Left renal cortex interstitium (tissue), 4 donors: ENCODE results near the gene MAML2. TPM values are rescaled to one million over a fixed set of nuclear protein-coding genes. Genes with fewer than 3 reads are reported as not detected.

Experiments used
- DNase-seq, 4 donors: peaks; one replicate each; pipeline ENCODE4 v3.0.0-alpha.2; 2013; ENCODE audit warnings: low read depth in 4 of 4, low spot score in 2 of 4, missing footprints in 1 of 4
- polyA plus RNA-seq, 4 donors: library from polyadenylated mRNA; unstranded; fragments of 120-200 nt; gene quantifications; one replicate each; pipeline ENCODE4 v1.2.1, GENCODE V29; 2013; ENCODE audit not compliant: insufficient read length in 4 of 4

Gene MAML2
- polyA plus RNA-seq, 4 donors = 27.5 to 31.0 (median 29.7) TPM

GRCh38 chr11:96110302-96110701, 232.7 kb downstream of the MAML2 start:
- no peak for DNase-seq

GRCh38 chr11:96109331-96110030, 233.5 kb downstream of the MAML2 start:
- DNase-seq = no peak

- DNase-seq = no peak
Measured at GRCh38 chr11:96107143-96107824, 235.7 kb downstream of the MAML2 start.

- DNase-seq = no peak
Measured at GRCh38 chr11:96106645-96107044, 236.3 kb downstream of the MAML2 start.

- no peak for DNase-seq
Measured at GRCh38 chr11:96105944-96106343, 237.1 kb downstream of the MAML2 start.

- DNase-seq = no peak
Measured at GRCh38 chr11:96105197-96105895, 237.6 kb downstream of the MAML2 start.

- DNase-seq = no peak
Measured at GRCh38 chr11:96104496-96104895, 238.5 kb downstream of the MAML2 start.

- DNase-seq = no peak
Measured at GRCh38 chr11:96103721-96104120, 239.3 kb downstream of the MAML2 start.

GRCh38 chr11:96103102-96103501, 239.9 kb downstream of the MAML2 start:
- DNase-seq = no peak

GRCh38 chr11:96102664-96103078, 240.3 kb downstream of the MAML2 start:
- no peak for DNase-seq

GRCh38 chr11:96101146-96101545, 241.8 kb downstream of the MAML2 start:
- no peak for DNase-seq

- DNase-seq = no peak
Measured at GRCh38 chr11:96098511-96099241, 244.3 kb downstream of the MAML2 start.

GRCh38 chr11:96097844-96098421, 245.1 kb downstream of the MAML2 start:
- no peak for DNase-seq

GRCh38 chr11:96096360-96096759, 246.6 kb downstream of the MAML2 start:
- no peak for DNase-seq

GRCh38 chr11:96095884-96096303, 247.1 kb downstream of the MAML2 start:
- DNase-seq = no peak

- DNase-seq = no peak
Measured at GRCh38 chr11:96094156-96094555, 248.8 kb downstream of the MAML2 start.

GRCh38 chr11:96092511-96092910, 250.5 kb downstream of the MAML2 start:
- DNase-seq = no peak

GRCh38 chr11:96091476-96091875, 251.5 kb downstream of the MAML2 start:
- no peak for DNase-seq

GRCh38 chr11:96090711-96091110, 252.3 kb downstream of the MAML2 start:
- DNase-seq = no peak

- DNase-seq = no peak
Measured at GRCh38 chr11:96088914-96089313, 254.1 kb downstream of the MAML2 start.

GRCh38 chr11:96086111-96086510, 256.9 kb downstream of the MAML2 start:
- no peak for DNase-seq
